ENCODE data around the gene SH3RF3. TPM values are rescaled to one million over a fixed set of nuclear protein-coding genes. Genes with fewer than 3 reads are reported as not detected.

Gene SH3RF3
- total and polyA plus RNA-seq, 10 of the 15 experiments (the other 5 are each of a cell fraction or from before 2014, with no cell fraction given) = 0.08 to 8.8 (median 2.3) TPM

- peak; percentile 86 for TF ChIP-seq MLLT1 (IDR thresholded peaks at IDR 0.05)
- no peak for TF ChIP-seq SMC3 (IDR thresholded peaks at IDR 0.05; ENCODE audit: borderline replicate concordance, low read length)
- TF ChIP-seq NR2F1 (conservative IDR thresholded peaks at IDR 0.05) = 0 out of 2 replicates have a peak, but pooled peaks have one; percentile 32
- TF ChIP-seq SMARCA5 (IDR thresholded peaks at IDR 0.05) = no peak
- TF ChIP-seq ZBTB11 (CRISPR knock-in tag; IDR thresholded peaks at IDR 0.05) = no peak
- no peak for TF ChIP-seq POU2F2 (IDR thresholded peaks at IDR 0.05; ENCODE audit: borderline replicate concordance, low read depth, low read length)
- no peak for TF ChIP-seq ESRRA (IDR thresholded peaks at IDR 0.05; ENCODE audit: low read length)
- no peak for TF ChIP-seq CHD4 (IDR thresholded peaks at IDR 0.05)
- TF ChIP-seq ZNF687 (IDR thresholded peaks at IDR 0.05) = peak; percentile 50; the same call in 1 of the 2 replicates
- TF ChIP-seq TCF12 (IDR thresholded peaks at IDR 0.05; ENCODE audit: low read depth, low read length) = no peak
- TF ChIP-seq RB1 (IDR thresholded peaks at IDR 0.05; ENCODE audit: borderline replicate concordance) = no peak
- TF ChIP-seq MXI1 (IDR thresholded peaks at IDR 0.05; ENCODE audit: low read depth, low read length) = no peak
- TF ChIP-seq GATAD2B (conservative IDR thresholded peaks at IDR 0.05; ENCODE audit: low read depth) = no peak
- TF ChIP-seq POLR2AphosphoS2 (IDR thresholded peaks at IDR 0.05; ENCODE audit: low read depth, low read length) = no peak
- TF ChIP-seq E2F8 (IDR thresholded peaks at IDR 0.05; ENCODE audit: low read depth, partially characterized antibody) = no peak
- no peak for TF ChIP-seq ATF3 (IDR thresholded peaks at IDR 0.05; ENCODE audit: borderline replicate concordance, extremely low read depth, low read depth, low read length)
- TF ChIP-seq EZH2 (IDR thresholded peaks at IDR 0.05; ENCODE audit: borderline replicate concordance, control insufficient read depth, low read depth, low read length) = no peak
These were observed 89.2 kb downstream of the SH3RF3 start (continued) for GRCh38 chr2:109218087-109218791.

All from GM12878 (cell line).